ENCODE measurements around the gene TRIM66. TPM values are rescaled to one million over a fixed set of nuclear protein-coding genes. Genes with fewer than 3 reads are reported as not detected.

Gene TRIM66
- 14.0 and 19.5 TPM in 2 replicates for total RNA-seq (2022)
- percentile 66 among the genes with signal in this experiment for Bru-seq, nascent RNA
- BruChase-seq, experiment 1, labeled RNA remaining after a 6-hour chase, result percentile 61 among the genes with signal in this experiment
- BruChase-seq, experiment 2, labeled RNA remaining after a 2-hour chase, result percentile 67 among the genes with signal in this experiment
- long read RNA-seq, result 0 reads

DNA sequence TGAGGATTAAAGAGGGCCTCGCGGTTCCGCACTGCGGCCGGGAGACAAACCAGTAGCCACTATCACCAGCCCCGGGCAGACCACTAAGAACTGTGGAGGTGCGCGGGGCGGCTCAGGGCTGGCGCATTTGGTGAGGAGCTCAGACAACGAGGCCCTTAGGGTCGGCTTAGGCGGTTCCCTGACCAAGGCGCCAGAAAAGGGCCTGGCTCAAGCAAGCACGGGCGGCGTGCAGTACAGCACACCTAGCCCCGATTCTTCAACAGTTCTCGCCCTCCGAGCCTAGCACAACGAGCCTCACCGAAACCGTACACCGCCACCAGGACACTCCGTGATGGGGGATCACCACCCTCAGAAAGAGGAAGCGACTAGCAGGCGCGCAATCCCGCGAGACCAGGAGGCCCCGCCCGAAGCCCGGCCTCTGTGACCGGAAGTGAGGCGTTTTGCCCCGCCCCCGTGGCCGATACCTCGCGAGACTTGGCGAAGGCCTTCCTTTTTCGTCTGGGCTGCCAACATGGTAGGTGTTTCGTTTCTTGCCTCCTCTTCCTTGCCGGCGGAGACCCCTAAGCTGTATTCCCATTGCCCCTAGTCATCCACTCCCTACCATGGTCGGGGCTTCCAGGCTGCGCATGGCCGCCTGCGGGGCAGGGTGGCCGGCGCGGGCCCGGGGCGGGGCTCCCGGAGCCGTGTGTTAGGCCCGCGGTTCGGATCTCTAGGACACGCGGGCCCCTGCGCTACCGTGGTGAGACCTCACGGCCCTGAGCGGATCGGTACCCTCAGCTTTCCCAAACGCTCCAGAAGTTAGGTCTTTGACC lies at the start of gene TRIM66, which contains the start of gene RPL27A:
Gene TRIM66 (minus strand): TSS at position 363 of the 812 bp plus-strand sequence. CDS start 10,391 bp downstream, outside the sequence.
Gene RPL27A (plus strand): TSS at position 490 of the 812 bp plus-strand sequence. CDS start 22 bp downstream, at position 512.
- Mint-ChIP-seq H3K27ac (ENCODE audit: unreplicated experiment) (peak within 1 kb of the TSS; percentile 88), H3K36me3 (ENCODE audit: insufficient read depth, unreplicated experiment) (peaks cover 60% of the 10 kb centered on the region), H3K27me3 (ENCODE audit: unreplicated experiment) (no peaks in the 10 kb centered on the region), H3K9me3 (ENCODE audit: low read depth, unreplicated experiment) (no peaks in the 10 kb centered on the region), H3K4me3 (ENCODE audit: low read depth, unreplicated experiment) (peak within 1 kb of the TSS; percentile 89), H3K4me1 (ENCODE audit: low read depth, unreplicated experiment) (peaks cover 23% of the 10 kb centered on the region)
- BruUV-seq (replicated peaks), result TSS peak; percentile 83
- CTCF ChIA-PET, result no interaction called here
- peak; percentile 99 for DNase-seq
- TF ChIP-seq, protein P1, sequence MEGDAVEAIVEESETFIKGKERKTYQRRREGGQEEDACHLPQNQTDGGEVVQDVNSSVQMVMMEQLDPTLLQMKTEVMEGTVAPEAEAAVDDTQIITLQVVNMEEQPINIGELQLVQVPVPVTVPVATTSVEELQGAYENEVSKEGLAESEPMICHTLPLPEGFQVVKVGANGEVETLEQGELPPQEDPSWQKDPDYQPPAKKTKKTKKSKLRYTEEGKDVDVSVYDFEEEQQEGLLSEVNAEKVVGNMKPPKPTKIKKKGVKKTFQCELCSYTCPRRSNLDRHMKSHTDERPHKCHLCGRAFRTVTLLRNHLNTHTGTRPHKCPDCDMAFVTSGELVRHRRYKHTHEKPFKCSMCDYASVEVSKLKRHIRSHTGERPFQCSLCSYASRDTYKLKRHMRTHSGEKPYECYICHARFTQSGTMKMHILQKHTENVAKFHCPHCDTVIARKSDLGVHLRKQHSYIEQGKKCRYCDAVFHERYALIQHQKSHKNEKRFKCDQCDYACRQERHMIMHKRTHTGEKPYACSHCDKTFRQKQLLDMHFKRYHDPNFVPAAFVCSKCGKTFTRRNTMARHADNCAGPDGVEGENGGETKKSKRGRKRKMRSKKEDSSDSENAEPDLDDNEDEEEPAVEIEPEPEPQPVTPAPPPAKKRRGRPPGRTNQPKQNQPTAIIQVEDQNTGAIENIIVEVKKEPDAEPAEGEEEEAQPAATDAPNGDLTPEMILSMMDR (IDR thresholded peaks at IDR 0.05; ENCODE audit: unreplicated experiment), result no peak
- intact Hi-C loops (cut with micrococcal nuclease; ENCODE audit: unreplicated experiment), result loop anchor here (1.0 kb wide), 1 partner anchor 282 kb away; the partner anchor contains the start of gene TMEM9B

- CTCF ChIA-PET, result no interaction called here
- Mint-ChIP-seq H3K27ac (ENCODE audit: unreplicated experiment) (no peak overlapping the region), H3K4me3 (ENCODE audit: low read depth, unreplicated experiment) (no peak overlapping the region), H3K36me3 (ENCODE audit: insufficient read depth, unreplicated experiment) (no peaks in the 10 kb centered on the region), H3K4me1 (ENCODE audit: low read depth, unreplicated experiment) (no peaks in the 10 kb centered on the region), H3K9me3 (ENCODE audit: low read depth, unreplicated experiment) (no peaks in the 10 kb centered on the region), H3K27me3 (ENCODE audit: unreplicated experiment) (no peaks in the 10 kb centered on the region)
- intact Hi-C loops (cut with micrococcal nuclease; ENCODE audit: unreplicated experiment), result no loop called here
- TF ChIP-seq, protein P1 (IDR thresholded peaks at IDR 0.05; ENCODE audit: unreplicated experiment), result no peak
- BruUV-seq (replicated peaks), result no TSS peak
- DNase-seq, result no peak
These were observed 49.3 kb upstream of the TRIM66 start for GRCh38 chr11:8731647-8732323.

DNA sequence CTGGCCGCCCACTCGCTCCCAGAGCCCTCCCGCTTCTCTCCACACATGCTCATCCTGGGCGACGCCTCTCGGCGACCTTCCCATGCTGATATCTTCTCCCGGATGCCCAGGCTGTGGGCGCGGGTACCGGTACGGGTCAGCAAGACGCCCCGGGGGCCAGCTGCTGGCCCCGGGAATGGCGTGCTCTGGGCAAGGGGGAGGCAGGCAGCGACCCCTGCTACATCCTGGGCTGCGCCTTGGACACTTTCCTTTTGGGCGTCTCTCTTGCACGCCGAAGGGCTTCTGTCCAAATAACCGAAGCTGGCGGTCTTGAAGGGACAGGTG lies 48.2 kb upstream of the TRIM66 start:
- CTCF ChIA-PET, result no interaction called here
- TF ChIP-seq, protein P1 (IDR thresholded peaks at IDR 0.05; ENCODE audit: unreplicated experiment), result no peak
- no peaks in the 10 kb centered on the region for H3K4me1 Mint-ChIP-seq (ENCODE audit: low read depth, unreplicated experiment)
- DNase-seq, result no peak
- no peak overlapping the region for H3K27ac Mint-ChIP-seq (ENCODE audit: unreplicated experiment)
- intact Hi-C loops (cut with micrococcal nuclease; ENCODE audit: unreplicated experiment), result no loop called here
- no peak overlapping the region for H3K4me3 Mint-ChIP-seq (ENCODE audit: low read depth, unreplicated experiment)
- no peaks in the 10 kb centered on the region for H3K9me3 Mint-ChIP-seq (ENCODE audit: low read depth, unreplicated experiment)
- H3K27me3 Mint-ChIP-seq (ENCODE audit: unreplicated experiment), result no peaks in the 10 kb centered on the region
- no peaks in the 10 kb centered on the region for H3K36me3 Mint-ChIP-seq (ENCODE audit: insufficient read depth, unreplicated experiment)
- no TSS peak for BruUV-seq (replicated peaks)

DNA sequence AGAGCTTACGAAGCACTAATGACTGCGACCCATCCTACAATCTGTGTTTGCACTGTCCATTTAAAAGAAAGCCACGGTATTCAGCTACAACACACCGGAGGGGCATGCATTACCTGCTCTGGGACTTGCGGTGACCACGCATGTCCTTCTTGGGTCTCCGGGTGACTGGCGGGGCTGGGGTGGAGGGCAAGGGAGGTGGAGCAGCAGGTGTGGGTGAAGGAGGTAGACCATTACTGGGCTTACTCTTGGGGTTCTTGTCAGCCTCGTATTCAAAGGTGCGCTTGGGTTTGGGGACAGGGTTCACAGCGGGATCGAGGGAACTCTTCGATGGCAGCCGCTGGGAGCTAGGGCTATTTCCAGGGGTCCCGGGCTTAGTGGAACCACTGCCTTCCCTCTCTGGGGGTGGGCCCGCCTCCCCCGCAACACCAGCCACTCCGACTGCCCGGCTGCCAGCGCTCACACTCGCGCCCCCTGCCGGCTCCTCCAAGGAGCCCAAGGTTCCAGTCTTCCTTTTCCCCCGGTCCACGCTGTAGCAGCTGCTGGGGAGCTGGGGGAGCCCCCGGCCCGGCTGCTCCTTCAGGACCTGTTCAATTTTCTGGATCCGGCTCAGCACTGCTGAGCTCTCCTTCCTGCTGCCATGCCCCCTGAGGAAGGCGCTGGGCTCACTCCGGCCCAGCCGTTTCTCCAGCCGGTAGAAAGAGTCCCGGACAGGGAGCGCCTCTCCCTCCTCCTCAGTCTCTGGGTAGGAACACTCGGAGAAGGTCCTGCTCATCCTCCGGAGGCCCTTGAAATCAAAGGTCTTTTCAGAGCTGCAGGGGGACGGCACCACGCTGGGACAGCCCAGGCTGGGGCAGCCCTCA lies 47.6 kb upstream of the TRIM66 start:
- Mint-ChIP-seq H3K27me3 (ENCODE audit: unreplicated experiment) (no peaks in the 10 kb centered on the region), H3K27ac (ENCODE audit: unreplicated experiment) (no peak overlapping the region), H3K4me3 (ENCODE audit: low read depth, unreplicated experiment) (no peak overlapping the region), H3K4me1 (ENCODE audit: low read depth, unreplicated experiment) (no peaks in the 10 kb centered on the region), H3K9me3 (ENCODE audit: low read depth, unreplicated experiment) (no peaks in the 10 kb centered on the region), H3K36me3 (ENCODE audit: insufficient read depth, unreplicated experiment) (no peaks in the 10 kb centered on the region)
- DNase-seq, result no peak
- CTCF ChIA-PET, result no interaction called here
- intact Hi-C loops (cut with micrococcal nuclease; ENCODE audit: unreplicated experiment), result no loop called here
- TF ChIP-seq, protein P1 (IDR thresholded peaks at IDR 0.05; ENCODE audit: unreplicated experiment), result no peak
- no TSS peak for BruUV-seq (replicated peaks)

All from Calu3 (cell line).